ENCODE results near the gene RAPGEF5.

The RAPGEF5 gene

DNA sequence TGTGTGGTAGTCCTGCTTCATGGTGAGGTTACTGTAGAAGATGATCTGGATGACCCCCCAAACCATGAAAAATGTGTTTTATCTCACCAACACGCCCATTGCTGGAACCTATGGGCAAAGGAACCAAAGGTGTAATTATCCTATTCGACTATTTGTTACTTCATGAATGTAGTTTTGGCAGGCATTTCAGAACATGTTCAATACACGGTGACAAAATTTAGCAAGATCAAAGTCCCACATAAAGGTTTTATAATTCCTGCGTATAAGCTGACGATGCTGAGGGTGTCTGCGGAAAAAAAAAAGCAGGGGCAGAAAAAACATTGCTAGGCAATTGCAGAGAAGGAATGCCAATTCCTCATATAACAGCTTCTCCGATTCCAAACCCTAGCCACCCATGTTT is 13.3 kb downstream of the RAPGEF5 start:
- no peak for DNase-seq

DNA sequence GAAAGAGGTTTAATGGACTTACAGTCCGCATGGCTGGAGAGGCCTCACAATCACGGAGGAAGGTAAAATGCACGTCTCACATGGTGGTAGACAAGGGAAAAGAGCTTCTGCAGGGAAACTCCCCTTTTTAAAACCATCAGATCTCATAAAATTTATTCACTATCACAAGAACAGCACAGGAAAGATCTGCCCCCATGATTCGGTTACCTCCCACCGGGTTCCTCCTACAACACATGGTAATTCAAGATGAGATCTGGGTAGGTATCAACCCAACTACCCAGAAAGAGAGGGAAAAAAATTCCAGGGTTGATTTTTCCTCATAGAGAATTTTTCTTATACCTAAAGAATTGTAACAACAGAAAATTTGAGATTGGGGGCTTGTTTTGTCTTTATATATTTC is 13.9 kb downstream of the RAPGEF5 start:
- no peak for DNase-seq

DNA sequence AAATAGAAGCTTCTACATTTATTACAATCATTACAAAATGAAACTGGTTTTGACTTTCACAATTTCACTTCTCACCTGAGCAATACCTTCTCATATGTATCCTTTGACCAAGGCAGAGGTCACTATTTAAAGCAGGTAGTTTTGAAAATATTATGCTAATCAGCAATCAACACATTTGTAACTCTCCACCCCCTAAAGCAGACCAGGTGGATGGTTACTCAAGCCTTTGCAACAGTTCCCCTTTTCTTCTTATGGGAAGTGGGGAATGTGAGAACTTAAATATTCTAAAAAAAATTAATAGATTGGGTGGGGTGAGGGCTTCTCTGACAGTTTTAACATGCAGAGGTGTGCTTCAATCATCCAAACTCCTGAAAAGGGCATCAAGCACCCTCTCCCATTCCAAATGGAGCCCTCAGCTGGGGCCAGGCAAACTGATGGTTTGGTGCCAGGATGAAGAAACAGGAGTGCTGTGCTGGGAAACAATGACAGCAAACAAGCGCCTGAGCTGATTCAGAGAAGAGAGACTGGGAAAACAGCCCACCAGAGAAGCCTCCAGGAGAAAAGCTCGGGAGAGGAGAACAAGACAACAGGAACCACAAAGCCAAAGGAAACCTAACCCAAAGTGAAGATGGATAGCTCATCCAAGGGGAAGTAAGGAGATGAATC is 17.1 kb downstream of the RAPGEF5 start:
- no peak for DNase-seq

DNA sequence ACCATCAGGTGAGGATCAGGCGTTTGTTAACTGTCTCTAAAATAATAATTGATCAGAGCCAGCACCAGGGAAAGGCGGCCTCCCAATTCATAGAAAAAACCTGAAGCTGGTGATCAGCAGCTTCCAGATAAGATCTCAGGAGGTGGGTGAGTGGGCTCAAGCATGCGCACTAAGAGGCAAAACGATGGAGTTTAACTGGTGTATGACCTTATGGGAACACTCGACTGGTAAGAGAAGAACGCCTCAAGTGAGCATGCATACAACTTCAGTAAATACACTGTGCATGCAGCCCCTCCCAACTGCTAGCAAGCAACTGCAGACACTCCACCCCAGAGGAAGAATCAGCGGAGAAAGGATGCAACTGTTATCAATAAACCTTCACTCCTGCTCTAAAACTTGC is 18.1 kb downstream of the RAPGEF5 start:
- DNase-seq, result no peak

DNA sequence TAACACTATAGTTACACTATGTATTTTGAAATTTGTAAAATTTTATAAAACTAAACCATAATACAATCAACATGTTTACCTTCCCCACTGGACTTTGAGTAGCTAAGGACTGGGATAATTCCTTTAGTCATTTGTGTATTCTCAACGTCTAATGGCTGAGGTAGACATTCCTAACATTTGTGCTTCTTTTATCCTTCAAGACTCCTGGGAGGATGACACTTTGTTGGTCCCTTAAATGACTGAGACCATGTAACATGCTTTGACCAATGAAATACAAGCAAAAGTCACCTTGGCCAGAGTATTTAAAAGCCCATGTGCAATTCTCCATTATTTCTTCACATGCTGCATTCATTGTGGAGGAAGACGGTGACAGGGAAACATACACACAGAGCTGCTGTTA is 18.5 kb downstream of the RAPGEF5 start:
- DNase-seq, result no peak

DNA sequence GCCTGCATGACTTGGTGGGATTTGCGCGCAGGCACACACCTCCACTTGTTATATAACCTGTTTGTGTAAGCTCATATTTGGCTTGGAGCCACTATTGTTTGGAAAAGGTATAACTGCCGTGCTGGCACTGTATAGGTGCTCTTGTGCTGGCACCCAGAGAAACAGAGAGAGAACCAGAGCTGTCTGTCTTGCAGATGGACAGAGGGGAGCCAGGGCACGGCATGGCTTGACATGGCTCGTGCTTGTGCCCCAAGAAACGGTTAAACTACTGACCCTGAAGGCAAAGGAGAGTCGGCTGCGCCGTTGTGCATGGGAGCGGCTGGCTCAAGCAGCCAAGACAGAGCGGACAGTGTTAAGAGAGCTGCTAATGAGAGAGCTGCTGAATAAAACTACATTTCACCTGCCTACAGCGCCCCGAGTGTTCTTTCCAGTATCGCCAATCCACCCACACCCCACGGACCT is 23.2 kb downstream of the RAPGEF5 start:
- no peak for DNase-seq

DNA sequence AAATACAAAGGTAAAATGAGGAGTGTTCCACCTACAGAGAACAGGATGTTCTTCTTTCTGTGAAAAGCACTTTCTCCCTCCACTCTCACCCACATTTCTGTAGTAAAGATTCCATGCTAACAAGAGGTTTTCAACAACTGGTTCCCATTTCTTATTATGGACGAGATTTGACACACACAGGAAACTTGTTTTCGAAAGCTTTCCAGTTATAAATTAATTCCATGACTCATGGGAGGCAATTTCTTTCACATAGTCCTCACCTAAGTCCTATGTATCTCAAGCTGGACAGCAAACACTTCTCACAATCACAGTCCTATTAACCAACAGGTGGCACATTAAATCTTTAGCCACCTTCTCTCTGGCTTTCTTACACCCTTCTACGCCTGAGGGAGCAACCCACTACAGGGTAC is 24.5 kb downstream of the RAPGEF5 start:
- DNase-seq, result no peak

DNA sequence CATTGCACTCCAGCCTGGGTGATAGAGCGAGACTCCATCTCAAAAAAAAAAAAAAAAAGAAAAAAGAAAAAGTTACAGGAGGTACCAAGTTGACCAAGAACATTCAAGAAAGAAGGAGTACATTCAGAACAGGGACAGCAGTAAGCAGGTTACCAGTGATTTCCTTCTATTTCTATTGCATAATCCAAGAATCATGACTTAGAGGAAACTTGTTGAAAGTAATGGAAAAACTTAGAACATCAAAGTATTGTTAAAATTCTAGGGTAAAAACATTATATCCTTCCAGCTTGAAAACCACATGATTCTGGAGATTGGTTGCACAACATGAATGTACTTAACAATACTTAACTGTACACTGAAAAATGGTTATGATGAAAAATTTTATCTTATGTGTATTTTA is 25.2 kb downstream of the RAPGEF5 start:
- DNase-seq, result no peak

DNA sequence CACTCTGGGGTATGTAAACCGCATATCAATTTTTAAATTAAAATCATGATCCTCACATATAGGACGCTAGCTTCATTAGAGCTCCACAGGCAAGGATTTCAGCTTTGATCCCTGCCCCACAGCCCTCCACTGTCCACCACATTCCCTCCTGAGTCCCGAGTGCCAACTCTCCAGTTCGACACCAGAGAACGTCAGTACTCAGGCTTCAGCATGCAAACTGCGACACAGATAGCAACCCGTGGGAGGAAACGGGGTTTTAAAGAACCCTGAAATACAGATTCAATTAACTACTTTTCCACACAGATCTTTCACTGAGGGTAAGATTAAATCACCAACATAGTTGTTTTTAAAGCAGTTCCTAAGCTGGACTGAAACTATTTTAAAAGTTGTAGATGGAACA is 26.1 kb downstream of the RAPGEF5 start:
- no peak for DNase-seq

DNA sequence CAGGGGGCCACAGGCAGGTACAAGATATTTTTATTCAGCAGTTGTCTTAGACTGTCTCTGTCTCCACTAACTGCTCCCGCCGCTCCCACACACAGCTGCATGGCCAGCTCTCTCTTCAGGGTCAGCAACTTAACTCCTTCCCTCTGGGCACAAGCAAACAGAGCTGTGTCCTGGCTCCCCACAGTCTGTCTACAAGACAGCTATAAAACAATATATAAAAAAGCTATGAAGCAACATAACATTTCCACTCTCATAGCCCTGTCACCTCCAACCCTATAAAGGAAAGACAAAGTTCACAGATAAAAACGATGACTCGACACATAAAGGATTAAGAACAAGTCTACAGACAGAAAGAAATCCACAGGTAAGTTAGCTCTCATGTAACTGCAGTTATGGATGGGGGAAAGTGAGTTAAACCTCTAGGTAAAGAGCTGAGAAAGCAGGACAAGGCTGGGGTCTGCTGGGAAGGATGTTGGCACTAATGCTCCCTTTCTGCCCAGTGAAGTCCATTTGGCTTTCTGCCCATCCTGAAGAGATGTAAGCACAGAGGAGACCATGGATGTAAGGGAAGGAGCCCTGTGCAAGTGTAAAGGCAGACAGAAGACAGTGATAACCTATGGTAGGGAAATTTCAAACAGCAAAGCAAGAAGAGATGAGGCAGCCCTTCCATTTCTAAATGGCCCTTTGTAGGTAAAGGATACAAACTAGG is 27.0 kb downstream of the RAPGEF5 start:
- no peak for DNase-seq

DNA sequence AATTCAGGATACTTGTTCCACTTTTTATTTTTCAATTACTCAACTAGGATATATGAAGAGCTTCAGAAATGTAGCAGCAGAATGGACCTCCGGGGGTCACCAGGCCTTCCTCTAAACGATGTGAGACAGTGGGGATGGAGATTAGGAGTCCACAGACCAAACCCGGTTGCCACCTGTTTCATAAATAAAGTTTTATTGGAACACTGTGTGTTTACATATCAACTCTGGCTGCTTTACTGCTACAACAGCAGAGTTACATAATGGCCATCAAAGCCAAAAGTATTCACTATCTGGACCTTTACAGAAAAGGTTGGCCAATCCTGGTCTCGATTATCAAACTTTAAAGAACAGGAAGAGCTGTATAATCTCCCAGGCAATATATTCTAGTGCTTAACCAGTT is 30.8 kb downstream of the RAPGEF5 start:
- DNase-seq, result no peak

DNA sequence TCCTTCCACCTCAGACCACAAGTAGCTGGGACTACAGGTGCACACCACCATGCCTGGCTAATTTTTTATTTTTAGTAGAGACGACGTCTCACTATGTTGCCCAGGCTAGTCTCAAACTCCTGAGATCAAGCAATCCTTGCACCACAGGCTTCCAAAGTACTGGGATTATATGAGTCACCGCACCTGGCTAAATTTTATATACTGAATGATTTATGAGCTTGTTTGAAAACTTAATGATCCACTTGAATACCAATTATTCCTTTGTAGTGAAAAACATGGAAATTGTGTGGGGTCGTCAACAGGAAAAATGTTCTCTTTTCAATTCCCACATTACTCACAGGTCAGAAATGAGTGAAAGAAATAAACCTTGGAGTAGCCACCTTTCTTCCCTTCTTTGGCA is 31.3 kb downstream of the RAPGEF5 start:
- DNase-seq, result no peak

DNA sequence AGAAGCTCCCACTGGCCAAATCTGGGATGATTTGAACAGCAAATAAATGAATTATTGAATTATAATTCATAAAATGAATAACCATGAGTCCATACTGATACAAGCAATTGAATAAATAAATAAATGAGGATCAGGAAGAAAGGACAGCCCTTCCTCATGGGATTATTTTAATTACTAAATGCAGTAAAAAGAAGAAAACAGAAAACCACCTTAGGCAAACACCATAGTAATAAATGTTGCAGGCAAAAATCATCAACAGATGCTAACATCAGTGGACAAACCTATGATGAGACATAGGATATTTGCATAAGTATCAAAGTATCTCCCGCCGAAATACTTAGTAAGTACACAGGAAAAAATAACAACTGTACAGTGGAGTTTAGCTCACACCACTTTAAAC is 33.2 kb downstream of the RAPGEF5 start:
- no peak for DNase-seq

DNA sequence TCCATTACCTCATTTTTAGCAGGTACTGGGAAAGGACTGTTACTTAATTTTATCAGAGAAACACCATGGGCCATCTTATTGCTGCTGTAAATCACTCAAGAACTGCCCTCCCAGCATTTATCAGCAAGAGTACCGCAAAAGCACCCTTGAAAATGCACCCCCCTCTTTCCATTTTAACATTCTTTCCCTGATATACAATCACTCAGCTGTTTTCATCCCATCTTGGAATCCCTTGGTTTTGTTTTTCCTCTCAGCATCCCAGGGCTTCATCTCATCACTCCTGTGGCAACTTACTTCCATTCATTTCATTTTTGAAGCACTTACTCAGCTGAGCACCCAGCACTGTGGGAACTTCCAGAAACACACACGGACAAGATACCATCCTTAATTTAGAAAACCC is 36.5 kb downstream of the RAPGEF5 start:
- no peak for DNase-seq

DNA sequence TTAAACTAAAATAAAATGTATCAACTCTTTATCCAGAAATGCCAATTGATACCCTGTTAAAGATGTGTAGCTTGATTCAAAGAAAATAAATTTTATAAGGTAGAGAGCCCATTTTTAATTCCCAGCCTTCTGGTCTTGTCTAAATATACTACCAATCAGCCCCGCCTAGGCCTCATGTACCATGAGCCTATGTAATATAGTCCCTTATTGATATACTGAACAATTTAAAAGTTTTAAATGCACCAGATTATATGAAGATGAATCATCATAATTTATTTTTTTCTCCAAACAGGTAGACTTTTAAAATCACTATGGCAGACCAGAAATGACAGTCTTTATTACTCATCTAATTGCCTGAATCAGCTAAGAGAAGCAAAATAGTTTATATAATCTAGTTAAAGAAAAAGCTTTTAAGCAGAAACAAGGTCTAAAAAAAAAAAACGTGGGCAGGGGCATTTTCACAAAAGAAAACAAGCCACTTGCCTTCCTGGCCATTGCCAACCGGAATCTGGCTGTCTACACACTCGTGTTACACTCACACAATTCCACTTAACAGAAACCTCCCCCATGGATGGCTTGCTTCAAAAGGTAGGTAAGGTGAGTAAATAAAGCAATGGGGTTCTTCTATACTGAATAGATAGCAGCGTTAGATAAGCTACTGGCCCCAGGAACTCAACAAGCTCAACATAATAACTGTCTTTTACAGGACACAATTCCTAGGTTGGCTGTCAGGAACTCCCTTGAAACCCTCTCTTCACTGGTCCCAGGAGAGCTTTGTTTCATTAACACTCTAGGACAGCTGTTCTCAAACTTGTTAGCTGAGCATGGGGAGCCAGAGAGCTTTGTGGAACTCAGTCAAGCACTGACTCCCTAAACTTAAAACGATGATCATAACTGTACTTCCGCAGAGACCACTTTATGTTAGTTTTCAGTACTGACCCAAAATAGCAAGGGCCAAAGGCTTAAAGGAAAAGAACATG is 37.2 kb downstream of the RAPGEF5 start:
- DNase-seq, result no peak

DNA sequence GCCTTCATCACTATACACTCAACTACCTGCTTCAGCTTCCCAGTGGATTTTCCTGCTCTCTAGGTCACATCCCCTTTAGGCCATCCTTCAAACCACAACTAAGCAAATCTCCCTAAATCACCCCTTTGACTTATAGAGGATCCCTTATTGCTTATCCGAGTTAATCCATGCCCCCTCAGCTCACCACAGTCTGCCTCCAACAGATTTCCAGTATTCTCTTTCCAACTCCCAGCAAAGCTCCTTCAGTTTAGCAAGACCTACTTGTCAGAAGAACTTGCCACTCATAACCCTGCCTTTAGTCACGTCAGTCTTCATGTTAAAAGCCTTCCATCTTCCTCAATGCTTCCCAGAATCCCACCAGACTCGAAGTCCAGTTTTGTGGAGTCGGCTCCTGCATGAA is 38.6 kb downstream of the RAPGEF5 start:
- DNase-seq, result no peak

DNA sequence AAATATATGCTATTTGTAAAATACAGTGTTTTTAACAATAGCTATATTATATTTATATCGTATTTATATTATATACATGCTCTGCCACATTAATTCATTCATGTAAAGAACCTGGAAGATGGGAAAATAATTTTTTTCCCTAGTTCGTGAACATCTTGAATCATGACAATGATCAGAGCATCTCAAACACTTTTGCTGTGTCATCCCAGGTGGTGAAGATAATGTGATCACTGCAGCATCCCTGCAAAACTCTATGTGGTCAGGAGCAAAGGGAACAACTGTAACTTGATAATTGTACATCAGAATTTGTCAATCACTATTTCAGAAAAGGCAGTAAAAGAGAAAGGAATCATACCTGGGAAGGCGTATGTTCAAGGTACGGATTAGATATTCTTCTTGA is 39.3 kb downstream of the RAPGEF5 start:
- no peak for DNase-seq

DNA sequence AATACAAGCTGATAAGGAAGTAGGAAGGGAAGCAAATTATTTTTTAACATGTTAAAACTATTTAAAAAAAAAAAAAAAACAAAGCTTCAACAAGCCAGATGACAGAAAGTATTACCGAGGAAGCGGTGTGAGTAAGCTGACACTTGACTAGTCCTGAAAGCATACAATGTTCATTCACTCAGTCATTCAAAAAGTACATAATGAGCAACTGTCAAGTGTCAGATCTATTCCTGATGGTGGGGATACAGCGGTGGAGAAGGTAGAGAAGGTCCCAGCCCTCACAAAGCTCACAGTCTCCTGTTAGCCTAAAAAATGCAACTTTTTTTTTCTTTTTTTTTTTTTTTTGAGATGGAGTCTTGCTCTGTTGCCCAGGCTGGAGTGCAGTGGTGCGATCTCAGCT is 40.0 kb downstream of the RAPGEF5 start:
- no peak for DNase-seq

DNA sequence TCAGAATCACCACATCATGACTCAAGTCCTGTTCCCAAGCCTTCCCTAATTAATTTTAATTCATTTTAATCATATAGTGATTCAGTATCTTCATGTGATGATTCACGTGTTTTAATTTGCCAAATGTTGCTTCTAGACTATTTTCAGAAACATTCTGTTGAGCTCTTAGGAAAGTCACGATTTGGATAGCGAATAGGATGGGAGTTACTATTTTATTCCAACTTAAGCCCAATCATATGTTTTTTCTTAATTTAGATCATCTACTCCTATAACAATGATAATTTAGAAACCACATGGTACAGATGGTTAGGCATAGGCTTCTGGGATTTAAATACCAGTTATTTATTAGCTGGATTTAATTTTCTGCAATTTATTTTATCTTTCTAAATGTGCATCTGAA is 49.1 kb downstream of the RAPGEF5 start:
- DNase-seq, result no peak

DNA sequence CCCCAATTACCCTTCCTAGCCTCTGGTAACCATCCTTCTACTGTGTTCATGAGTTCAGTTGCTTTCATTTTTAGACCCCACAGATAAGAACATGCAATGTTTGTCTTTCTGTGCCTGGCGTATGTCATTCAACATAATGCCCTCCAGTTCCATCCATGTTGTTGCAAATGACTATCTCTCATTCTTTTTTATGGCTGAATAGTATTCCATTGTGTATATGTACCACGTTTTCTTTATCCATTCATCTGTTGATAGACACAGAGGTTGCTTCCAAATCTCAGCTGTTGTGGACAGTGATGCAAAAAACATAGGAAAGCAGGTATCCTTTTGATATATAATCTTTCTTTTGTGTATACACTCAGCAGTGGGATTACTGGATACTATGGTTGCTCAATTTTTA is 51.2 kb downstream of the RAPGEF5 start:
- DNase-seq, result no peak

DNA sequence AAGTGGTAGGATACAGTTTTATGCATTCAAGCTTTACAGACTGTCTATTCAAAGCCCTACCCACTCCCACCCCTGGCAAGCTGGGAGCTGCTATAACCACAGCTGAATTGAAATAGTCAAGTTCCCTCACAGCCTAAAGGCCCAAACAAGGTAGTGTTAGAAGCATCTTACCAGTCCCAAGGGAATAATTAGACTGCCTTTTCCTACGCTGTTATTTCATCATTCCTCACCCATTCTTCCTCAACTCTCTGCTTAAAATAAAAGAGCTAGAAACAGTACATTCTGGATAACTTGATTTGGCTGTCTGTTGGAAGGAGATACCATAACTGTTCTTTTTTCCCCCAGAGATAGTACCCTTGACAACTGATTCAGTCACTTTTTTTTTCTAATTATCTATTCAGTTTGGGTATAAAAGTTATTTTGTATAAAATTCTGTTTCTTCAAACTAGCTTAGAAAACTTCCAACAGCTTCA is 54.0 kb downstream of the RAPGEF5 start:
- DNase-seq, result no peak

DNA sequence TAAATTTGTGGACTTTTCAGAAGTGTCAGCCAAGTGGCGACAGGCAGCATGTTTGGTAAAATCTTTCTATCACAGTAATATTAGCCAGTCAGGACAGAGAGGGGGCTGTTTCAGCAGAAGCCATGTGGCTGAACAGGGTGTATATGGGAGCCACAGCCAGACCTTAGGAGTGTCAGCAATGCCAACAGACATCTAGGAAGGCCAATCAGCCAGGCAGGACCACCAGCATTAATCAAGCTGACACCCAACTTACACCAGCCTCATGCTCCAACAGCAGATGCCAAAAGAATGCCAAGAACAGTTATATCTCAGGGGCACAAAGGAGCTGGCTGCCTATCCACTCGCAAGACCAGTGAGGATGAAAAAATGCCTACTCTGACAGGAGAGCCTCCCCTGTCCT is 54.8 kb downstream of the RAPGEF5 start:
- DNase-seq, result no peak

DNA sequence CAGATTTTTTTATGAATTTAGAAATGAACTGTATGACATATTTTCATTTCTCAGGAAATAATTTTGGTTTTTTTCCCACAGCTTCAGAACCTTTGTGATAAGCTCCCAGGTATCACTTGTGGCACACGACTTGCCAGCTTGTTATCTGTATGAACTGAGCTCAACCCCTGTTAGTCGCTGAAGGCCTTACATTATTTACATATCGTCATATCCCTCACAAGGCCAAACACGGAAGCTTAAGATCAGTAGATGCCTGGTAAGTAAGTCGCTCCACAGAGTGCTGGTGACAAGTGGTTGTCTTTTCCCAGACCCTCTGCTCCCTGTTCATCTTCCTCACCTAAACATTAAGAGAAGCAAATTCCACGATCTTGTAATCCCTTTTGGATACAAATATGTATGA is 55.2 kb downstream of the RAPGEF5 start:
- DNase-seq, result no peak

DNA sequence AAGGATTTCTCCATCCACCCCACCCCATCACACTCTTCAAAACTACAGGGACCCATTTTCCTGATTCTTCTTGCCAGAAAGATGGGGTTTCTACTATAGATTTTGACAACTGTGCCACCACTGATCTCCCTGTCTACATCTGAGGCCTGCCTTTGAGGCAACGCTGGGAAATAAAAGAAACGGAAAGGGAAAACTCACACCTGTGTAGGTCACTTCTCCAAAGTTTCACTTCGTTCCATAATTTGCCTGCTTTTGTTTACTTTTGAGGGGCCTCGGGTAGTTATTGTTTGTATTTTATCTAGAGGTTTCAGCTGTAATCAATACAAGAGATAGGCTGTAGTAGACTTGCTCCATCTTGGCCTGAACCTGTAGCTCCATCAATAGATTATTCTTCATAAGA is 56.1 kb downstream of the RAPGEF5 start:
- DNase-seq, result no peak

Measured in inflammatory macrophage treated with lipopolysaccharide for 4 hours (primary cell).